Epithelial cell of proximal tubule (primary cell): Measurements from ENCODE around the gene FYN. TPM values are rescaled to one million over a fixed set of nuclear protein-coding genes. Genes with fewer than 3 reads are reported as not detected.

ENCODE experiments used
- DNase-seq: peaks from one replicate; pipeline ENCODE4 v3.0.0-alpha.2; 2011; ENCODE audit warnings: low read depth
- H3K4me3 ChIP-seq: 2 replicates; pipeline ENCODE4 v1.5.1; 2011; ENCODE audit warnings: low read depth, mild to moderate bottlenecking, low read length
- CTCF ChIP-seq: conservative IDR thresholded peaks from 2 replicates; pipeline ENCODE4 v1.5.1; 2012; ENCODE audit warnings: low read depth, mild to moderate bottlenecking, low read length
- total RNA-seq: library from RNA; depleted of rRNA; stranded (reverse); fragments of >200 nt; gene quantifications from 2 replicates; pipeline ENCODE4 v1.2.3, GENCODE V29; 2015

FYN gene
- total RNA-seq, 1 donor from 2014 or later: 55.4 TPM

- no peak for TF ChIP-seq CTCF
- DNase-seq: no peak
- H3K4me3 ChIP-seq: no peak overlapping the region
These were observed 18.6 kb downstream of the FYN start for GRCh38 chr6:111854683-111855082.

- DNase-seq: no peak
- no peak overlapping the region for H3K4me3 ChIP-seq
- no peak for TF ChIP-seq CTCF
These were observed 20.5 kb downstream of the FYN start for GRCh38 chr6:111852725-111853124.

GRCh38 chr6:111850295-111850937 lies 22.8 kb downstream of the FYN start:
- TF ChIP-seq CTCF: no peak
- no peak for DNase-seq

GRCh38 chr6:111849298-111849697 lies 24.0 kb downstream of the FYN start:
- no peak for TF ChIP-seq CTCF
- no peak overlapping the region for H3K4me3 ChIP-seq
- DNase-seq: no peak

More at GRCh38 chr6:111850295-111850937, 22.8 kb downstream of the FYN start:
- no peak overlapping the region for H3K4me3 ChIP-seq

- no peak for DNase-seq
- TF ChIP-seq CTCF: no peak
These were observed 24.9 kb downstream of the FYN start for GRCh38 chr6:111848262-111848812.

GRCh38 chr6:111846492-111847409 lies 26.5 kb downstream of the FYN start:
- DNase-seq: no peak
- TF ChIP-seq CTCF: no peak
- H3K4me3 ChIP-seq: no peak overlapping the region

More at GRCh38 chr6:111848262-111848812, 24.9 kb downstream of the FYN start:
- H3K4me3 ChIP-seq: no peak overlapping the region
